CD4-positive, CD25-positive, alpha-beta regulatory T cell (primary cell): Measurements from ENCODE around the gene ERC1. TPM values are rescaled to one million over a fixed set of nuclear protein-coding genes. Genes with fewer than 3 reads are reported as not detected.

Experiments used
- ATAC-seq, 2 donors: fragments of 150-1000 bp; cut with Tn5 transposase; one replicate each; pipeline ENCODE4 v1.10.0; 2021; ENCODE audit warnings: low read depth in 2 of 2, moderate number of reproducible peaks in 2 of 2, moderate library complexity in 1 of 2
- DNase-seq, 3 donors: peaks; one replicate each; pipeline versions ENCODE4 v3.0.0 to v3.0.0-alpha.2; 2012 to 2022; ENCODE audit warnings: mixed read lengths in 1 of 3
- H3K27ac ChIP-seq: one replicate; pipeline ENCODE4 v1.7.0; 2013; ENCODE audit warnings: mild to moderate bottlenecking, low read length; ENCODE audit not compliant: insufficient read depth, poor library complexity, severe bottlenecking
- H3K27me3 ChIP-seq: one replicate; pipeline ENCODE4 v1.7.0; 2013; ENCODE audit warnings: low read length; ENCODE audit not compliant: control insufficient read depth, insufficient read depth
- H3K36me3 ChIP-seq: one replicate; pipeline ENCODE4 v1.7.0; 2013; ENCODE audit warnings: mild to moderate bottlenecking, low read length, moderate library complexity; ENCODE audit not compliant: control insufficient read depth, insufficient read depth
- H3K4me1 ChIP-seq: 2 replicates; pipeline ENCODE4 v1.7.0; 2013; ENCODE audit warnings: mild to moderate bottlenecking, low read length; ENCODE audit not compliant: insufficient read depth, control insufficient read depth, poor library complexity, severe bottlenecking
- H3K4me3 ChIP-seq: one replicate; pipeline ENCODE4 v1.7.0; 2013; ENCODE audit warnings: low read depth, mild to moderate bottlenecking, low read length, moderate library complexity
- H3K9me3 ChIP-seq, 2 experiments: 1 replicate in 1 of 2; 2 replicates in 1 of 2; pipeline ENCODE4 v1.7.0; 2013; ENCODE audit warnings: low read length in 2 of 2, mild to moderate bottlenecking in 1 of 2, moderate library complexity in 1 of 2; ENCODE audit not compliant: control insufficient read depth in 2 of 2
- H3K27ac Mint-ChIP-seq, 3 donors: one replicate each; pipeline ENCODE4 v1.8.0; 2020 to 2022; ENCODE audit warnings: mild to moderate bottlenecking in 3 of 3, mixed read lengths in 3 of 3, moderate library complexity in 2 of 3
- H3K27me3 Mint-ChIP-seq: one replicate; pipeline ENCODE4 v1.8.0; 2022; ENCODE audit warnings: mild to moderate bottlenecking, mixed read lengths
- H3K36me3 Mint-ChIP-seq: one replicate; pipeline ENCODE4 v1.8.0; 2020; ENCODE audit warnings: mixed read lengths
- H3K4me1 Mint-ChIP-seq, 4 donors: one replicate each; pipeline ENCODE4 v1.8.0; 2020 to 2022; ENCODE audit warnings: mixed read lengths in 4 of 4, mild to moderate bottlenecking in 1 of 4
- H3K4me3 Mint-ChIP-seq, 4 donors: one replicate each; pipeline ENCODE4 v1.8.0; 2020 to 2022; ENCODE audit warnings: mild to moderate bottlenecking in 4 of 4, mixed read lengths in 4 of 4, moderate library complexity in 3 of 4
- H3K9me3 Mint-ChIP-seq, 7 donors: one replicate each; pipeline ENCODE4 v1.8.0; 2020 to 2022; ENCODE audit warnings: mixed read lengths in 7 of 7, mild to moderate bottlenecking in 3 of 7, moderate library complexity in 2 of 7
- polyA plus RNA-seq, 4 donors: library from polyadenylated mRNA; unstranded; fragments of 300-500 nt; fragmentation: Illumina TruSeq; gene quantifications; one replicate each; pipeline ENCODE4 v1.2.3, GENCODE V29; 2021
- total RNA-seq: library from RNA; stranded (reverse); gene quantifications from one replicate; pipeline ENCODE4 v1.2.3, GENCODE V29; 2022

Gene ERC1
- total and polyA plus RNA-seq, 5 donors from 2014 or later: 5.7 to 46.5 (median 7.6) TPM

DNA sequence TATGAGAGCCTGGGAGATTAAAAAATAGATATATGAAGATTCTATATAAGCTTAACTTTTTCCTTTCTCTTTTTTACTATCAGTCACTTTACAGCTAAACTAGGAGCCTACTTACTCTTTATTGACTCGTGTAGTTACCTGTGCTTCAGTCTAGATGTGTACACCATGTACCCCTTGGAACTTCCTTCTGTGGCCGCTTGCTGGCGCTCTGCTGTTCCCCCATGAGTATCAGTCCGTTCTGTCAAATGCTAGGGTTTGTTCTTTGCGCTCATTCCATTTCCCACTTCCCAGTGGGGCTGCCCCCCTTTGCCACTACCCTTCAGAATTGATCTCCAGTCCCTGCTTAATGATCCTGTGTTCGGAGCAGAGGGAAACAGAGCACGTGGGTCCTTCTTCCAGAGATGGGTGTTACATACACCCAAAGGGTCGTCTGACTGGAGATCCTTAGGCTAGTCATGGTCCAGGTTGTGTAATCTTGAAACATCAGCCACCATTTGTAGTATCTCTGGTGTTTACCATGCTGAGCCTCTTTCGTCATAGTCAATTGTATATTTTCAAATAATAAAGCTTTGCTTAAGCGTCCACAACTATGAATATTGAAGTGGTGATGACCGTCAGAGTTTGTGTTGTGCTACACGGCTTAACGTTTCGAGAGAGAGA lies 443.4 kb downstream of the ERC1 start:
- peaks cover 4% of the 10 kb centered on the region for H3K36me3 Mint-ChIP-seq
- H3K27me3 Mint-ChIP-seq: no peaks in the 10 kb centered on the region
- DNase-seq (no peak), ATAC-seq (no peak)
- no peak overlapping the region for H3K27ac ChIP-seq
- H3K9me3 ChIP-seq: no peaks in the 10 kb centered on the region
- peaks cover 0 to 6% (median 2%) of the 10 kb centered on the region in 4 donors for H3K4me1 Mint-ChIP-seq
- no peaks in the 10 kb centered on the region for H3K27me3 ChIP-seq
- no peaks in the 10 kb centered on the region for H3K36me3 ChIP-seq
- H3K9me3 Mint-ChIP-seq: no peaks in the 10 kb centered on the region
- H3K4me1 ChIP-seq: no peaks in the 10 kb centered on the region
- H3K4me3 ChIP-seq: no peak overlapping the region
- H3K27ac Mint-ChIP-seq: no peak overlapping the region
- H3K4me3 Mint-ChIP-seq: no peak overlapping the region

DNA sequence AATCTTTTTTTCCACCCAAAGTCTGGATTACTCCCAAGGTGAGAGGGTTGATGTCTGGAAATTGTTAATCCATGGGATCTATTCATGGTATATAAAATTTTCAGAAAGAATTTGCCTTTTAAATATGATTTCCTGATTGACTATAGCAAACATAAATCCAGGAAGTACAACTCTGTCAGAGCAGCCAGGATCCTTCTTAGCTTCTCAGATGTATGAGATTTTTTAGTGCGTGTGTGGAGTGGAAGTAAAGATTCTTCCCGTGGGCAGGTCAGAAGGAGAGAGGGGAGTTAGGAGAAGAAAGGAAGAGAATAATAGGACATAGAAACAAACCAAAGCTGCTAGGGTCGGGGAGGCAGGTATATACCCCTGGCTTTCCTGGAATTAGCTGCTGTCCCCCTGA lies 444.0 kb downstream of the ERC1 start:
- H3K4me1 Mint-ChIP-seq: peaks cover 0 to 8% (median 2%) of the 10 kb centered on the region in 4 donors
- no peaks in the 10 kb centered on the region for H3K9me3 ChIP-seq
- no peak overlapping the region for H3K4me3 Mint-ChIP-seq
- H3K27ac ChIP-seq: no peak overlapping the region
- H3K36me3 ChIP-seq: no peaks in the 10 kb centered on the region
- no peaks in the 10 kb centered on the region for H3K4me1 ChIP-seq
- no peaks in the 10 kb centered on the region for H3K27me3 ChIP-seq
- ATAC-seq (no peak), DNase-seq (no peak)
- no peaks in the 10 kb centered on the region for H3K9me3 Mint-ChIP-seq
- no peak overlapping the region for H3K4me3 ChIP-seq
- peaks cover 4% of the 10 kb centered on the region for H3K36me3 Mint-ChIP-seq
- H3K27me3 Mint-ChIP-seq: no peaks in the 10 kb centered on the region
- no peak overlapping the region for H3K27ac Mint-ChIP-seq

DNA sequence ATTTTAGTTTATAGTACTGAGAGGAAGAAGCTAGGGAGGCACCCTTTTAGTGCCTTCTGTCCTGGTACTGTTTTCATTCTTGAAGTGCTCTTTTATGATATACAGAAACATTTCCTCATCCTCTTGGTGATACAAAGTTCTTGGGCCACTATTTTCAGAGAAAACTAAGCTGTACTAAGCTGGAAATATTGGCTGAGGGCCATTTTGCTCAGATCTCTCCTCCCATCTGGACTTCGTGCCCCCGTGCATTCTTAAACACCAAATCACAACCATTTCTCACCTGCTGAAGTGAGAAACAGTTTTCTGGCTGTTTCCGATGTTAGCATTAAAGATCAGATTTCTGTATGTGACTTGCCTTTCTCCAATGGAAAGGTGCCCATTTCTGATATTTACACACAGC lies 444.4 kb downstream of the ERC1 start:
- no peaks in the 10 kb centered on the region for H3K27me3 Mint-ChIP-seq
- H3K4me3 ChIP-seq: no peak overlapping the region
- no peaks in the 10 kb centered on the region for H3K9me3 ChIP-seq
- H3K27ac ChIP-seq: no peak overlapping the region
- peaks cover 4% of the 10 kb centered on the region for H3K36me3 Mint-ChIP-seq
- peaks cover 0 to 8% (median 2%) of the 10 kb centered on the region in 4 donors for H3K4me1 Mint-ChIP-seq
- no peaks in the 10 kb centered on the region for H3K4me1 ChIP-seq
- DNase-seq (no peak), ATAC-seq (no peak)
- no peaks in the 10 kb centered on the region for H3K36me3 ChIP-seq
- no peak overlapping the region for H3K4me3 Mint-ChIP-seq
- H3K9me3 Mint-ChIP-seq: no peaks in the 10 kb centered on the region
- H3K27me3 ChIP-seq: no peaks in the 10 kb centered on the region
- peak overlapping the region in 1 of 3 donors; percentile 34 for H3K27ac Mint-ChIP-seq

DNA sequence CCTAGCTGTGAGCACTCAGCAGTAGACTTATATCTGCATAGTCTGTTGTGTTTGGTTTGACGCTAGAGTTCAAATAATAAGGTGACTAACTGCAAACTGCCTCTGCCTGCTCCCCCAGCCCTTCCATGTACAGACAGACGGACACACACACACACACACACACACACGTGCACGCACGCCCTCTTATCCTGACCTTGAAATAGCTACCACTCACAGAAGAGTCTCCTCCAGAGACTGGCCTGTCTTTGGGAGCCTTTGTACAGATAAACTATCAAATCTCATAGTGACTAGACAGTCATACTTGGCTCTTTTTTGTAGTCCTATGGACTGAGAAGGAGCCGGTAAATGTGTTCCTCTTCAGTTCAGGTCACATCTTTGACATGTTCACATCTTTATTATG lies 445.0 kb downstream of the ERC1 start:
- Mint-ChIP-seq H3K9me3 (no peaks in the 10 kb centered on the region), H3K36me3 (peaks cover 4% of the 10 kb centered on the region), H3K4me1 (peaks cover 0 to 5% (median 2%) of the 10 kb centered on the region in 4 donors), H3K27me3 (no peaks in the 10 kb centered on the region), H3K4me3 (no peak overlapping the region), H3K27ac (peak overlapping the region in 1 of 3 donors; percentile 34)
- no peaks in the 10 kb centered on the region for H3K4me1 ChIP-seq
- H3K9me3 ChIP-seq: no peaks in the 10 kb centered on the region
- H3K27ac ChIP-seq: no peak overlapping the region
- no peak for ATAC-seq
- H3K36me3 ChIP-seq: no peaks in the 10 kb centered on the region
- no peak for DNase-seq
- no peak overlapping the region for H3K4me3 ChIP-seq
- no peaks in the 10 kb centered on the region for H3K27me3 ChIP-seq

DNA sequence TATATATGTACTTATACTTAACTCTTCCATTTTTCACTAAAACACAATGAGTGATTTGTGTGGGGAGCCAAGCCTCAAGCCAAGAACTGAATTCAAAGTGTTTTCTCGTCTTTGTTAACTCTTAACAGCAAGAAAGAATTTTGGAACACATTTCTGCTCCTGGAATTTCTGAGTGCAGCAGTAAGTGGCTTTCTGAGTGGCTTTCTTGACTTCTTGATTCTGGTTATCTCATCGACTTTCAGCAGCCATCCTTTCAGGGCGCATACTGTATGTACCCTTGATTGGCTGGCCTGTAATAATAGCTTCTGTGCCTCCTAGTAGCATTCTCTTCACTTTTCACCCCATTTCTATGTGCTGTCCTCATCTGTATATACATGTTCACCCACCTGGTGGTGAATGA lies 446.0 kb downstream of the ERC1 start:
- H3K9me3 Mint-ChIP-seq: no peaks in the 10 kb centered on the region
- Histone ChIP-seq H3K9me3 (no peaks in the 10 kb centered on the region), H3K4me3 (no peak overlapping the region), H3K4me1 (no peaks in the 10 kb centered on the region), H3K27me3 (no peaks in the 10 kb centered on the region), H3K36me3 (no peaks in the 10 kb centered on the region), H3K27ac (no peak overlapping the region)
- ATAC-seq: no peak
- H3K27ac Mint-ChIP-seq: no peak overlapping the region
- H3K36me3 Mint-ChIP-seq: peaks cover 4% of the 10 kb centered on the region
- no peak for DNase-seq
- H3K4me1 Mint-ChIP-seq: peaks cover 0 to 5% (median 2%) of the 10 kb centered on the region in 4 donors
- H3K27me3 Mint-ChIP-seq: no peaks in the 10 kb centered on the region
- no peak overlapping the region for H3K4me3 Mint-ChIP-seq

DNA sequence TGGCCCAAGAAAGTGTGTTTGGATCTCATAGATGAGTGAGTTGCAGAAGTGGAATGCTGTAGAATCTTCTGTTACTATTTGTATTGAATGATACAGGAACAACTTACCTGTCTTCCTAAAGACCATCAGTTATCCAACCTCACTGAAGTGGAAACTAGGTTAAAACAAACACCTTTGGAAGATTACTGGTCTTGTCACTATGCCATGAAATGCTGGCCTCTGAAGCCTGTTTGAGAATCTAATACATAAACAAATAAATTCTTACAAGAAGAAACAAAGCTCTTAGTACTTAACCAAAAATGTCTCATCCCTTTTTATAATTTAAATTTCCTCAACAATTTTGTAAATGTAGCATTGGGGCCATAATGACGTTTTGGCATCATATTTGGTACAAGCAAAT lies 448.2 kb downstream of the ERC1 start:
- no peak overlapping the region for H3K4me3 Mint-ChIP-seq
- Histone ChIP-seq H3K9me3 (no peaks in the 10 kb centered on the region), H3K4me1 (no peaks in the 10 kb centered on the region), H3K27me3 (no peaks in the 10 kb centered on the region), H3K4me3 (no peak overlapping the region), H3K36me3 (no peaks in the 10 kb centered on the region), H3K27ac (no peak overlapping the region)
- ATAC-seq: no peak
- no peaks in the 10 kb centered on the region for H3K27me3 Mint-ChIP-seq
- H3K4me1 Mint-ChIP-seq: peaks cover 0 to 4% (median under 1%) of the 10 kb centered on the region in 4 donors
- H3K9me3 Mint-ChIP-seq: no peaks in the 10 kb centered on the region
- peaks cover 11% of the 10 kb centered on the region for H3K36me3 Mint-ChIP-seq
- no peak overlapping the region for H3K27ac Mint-ChIP-seq
- no peak for DNase-seq

DNA sequence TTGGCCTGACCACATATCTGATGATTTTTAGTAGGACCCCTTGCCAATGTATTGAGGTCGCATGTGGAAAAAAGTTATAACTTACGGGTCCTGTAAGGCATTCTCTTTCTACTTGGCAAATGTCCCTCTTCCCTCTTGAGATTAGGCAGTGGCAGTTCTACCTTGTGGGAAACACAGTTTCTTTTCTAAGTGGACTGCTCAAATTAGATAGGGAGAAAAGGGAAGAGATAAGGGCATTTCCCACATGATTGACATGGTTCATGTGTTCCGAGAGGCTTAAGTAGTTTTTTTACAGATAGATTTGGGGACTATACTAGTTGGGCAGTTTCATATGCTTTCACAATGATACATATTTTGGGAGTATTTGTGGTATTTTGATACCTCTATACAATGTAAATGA lies 448.7 kb downstream of the ERC1 start:
- Histone ChIP-seq H3K36me3 (peaks cover 3% of the 10 kb centered on the region), H3K9me3 (no peaks in the 10 kb centered on the region), H3K4me3 (no peak overlapping the region), H3K27ac (no peak overlapping the region), H3K27me3 (no peaks in the 10 kb centered on the region), H3K4me1 (no peaks in the 10 kb centered on the region)
- Mint-ChIP-seq H3K4me1 (peaks cover 0 to 4% (median under 1%) of the 10 kb centered on the region in 4 donors), H3K9me3 (no peaks in the 10 kb centered on the region), H3K36me3 (peaks cover 12% of the 10 kb centered on the region), H3K27ac (no peak overlapping the region), H3K4me3 (no peak overlapping the region), H3K27me3 (no peaks in the 10 kb centered on the region)
- ATAC-seq (no peak), DNase-seq (no peak)

DNA sequence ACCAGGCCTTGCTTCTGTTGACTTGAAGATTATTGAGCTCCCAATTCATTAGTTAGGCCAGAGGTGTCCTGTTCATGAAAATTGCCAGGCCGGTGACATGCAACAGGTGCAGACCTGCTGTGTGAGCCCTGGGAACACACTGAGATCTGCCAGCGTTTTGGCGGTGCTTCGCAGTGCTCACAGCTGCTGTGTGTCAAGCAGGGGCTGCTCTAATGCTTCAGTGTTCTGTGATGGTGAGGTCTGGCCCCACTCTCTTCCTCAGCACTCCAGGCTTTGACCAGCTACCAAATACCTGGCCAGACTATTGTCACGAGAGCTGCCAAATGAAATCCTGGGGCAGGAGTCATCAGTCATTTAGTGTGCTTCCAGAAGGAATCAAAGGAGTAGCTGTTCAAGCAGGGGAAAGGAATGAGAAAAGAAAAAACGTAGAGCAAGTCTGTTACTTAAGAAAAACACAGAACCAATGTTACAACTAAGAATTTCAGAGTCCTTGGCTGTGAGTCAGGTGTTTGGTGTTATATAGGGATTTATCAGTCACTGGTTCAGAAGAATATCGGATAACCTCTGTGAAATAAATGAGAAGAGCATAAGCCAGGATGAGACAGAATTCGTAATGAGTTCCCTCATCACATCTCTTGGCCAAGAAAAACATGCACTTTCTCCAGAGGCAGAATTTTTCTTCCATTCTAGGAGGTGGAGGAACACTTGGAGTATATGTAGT lies 452.6 kb downstream of the ERC1 start:
- Mint-ChIP-seq H3K4me1 (peaks cover 0 to 2% (median 0%) of the 10 kb centered on the region in 4 donors), H3K27me3 (no peaks in the 10 kb centered on the region), H3K27ac (no peak overlapping the region), H3K9me3 (no peaks in the 10 kb centered on the region), H3K36me3 (peaks cover 30% of the 10 kb centered on the region), H3K4me3 (no peak overlapping the region)
- Histone ChIP-seq H3K4me1 (no peaks in the 10 kb centered on the region), H3K36me3 (peaks cover 12% of the 10 kb centered on the region), H3K4me3 (no peak overlapping the region), H3K9me3 (no peaks in the 10 kb centered on the region), H3K27ac (no peak overlapping the region), H3K27me3 (no peaks in the 10 kb centered on the region)
- no peak for ATAC-seq
- DNase-seq: no peak
